NCI-H510A (cell line): ENCODE data around the gene HPSE2.
"Not testable (repeated sequence)": the region's sequence is repeated elsewhere in the genome, so short reads cannot be mapped to it uniquely, and the experiment has no call there.

Experiments
- DNase-seq: peaks from one replicate; lab custom pipeline; 2025; lab: John Stamatoyannopoulos, UW

HPSE2 gene

DNA sequence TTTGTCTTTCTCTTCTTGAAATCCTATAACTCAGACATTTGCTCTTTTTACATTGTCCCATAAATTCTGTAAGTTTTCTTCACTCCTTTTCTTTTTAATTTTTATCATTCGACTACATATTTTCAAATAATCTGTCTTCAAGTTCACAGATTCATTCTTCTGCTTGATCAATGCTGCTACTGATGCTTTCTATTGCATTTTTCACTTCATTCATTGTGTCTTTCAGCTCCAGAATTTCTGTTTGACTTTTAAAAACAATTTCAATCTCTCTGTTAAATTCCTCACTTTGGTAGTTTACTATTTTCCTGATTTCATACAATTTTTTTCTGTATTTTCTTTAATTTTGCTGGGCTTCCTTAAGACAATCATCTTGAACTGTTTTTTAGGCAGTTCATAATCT, 230.4 kb downstream of the HPSE2 start:
- DNase-seq: no peak

DNA sequence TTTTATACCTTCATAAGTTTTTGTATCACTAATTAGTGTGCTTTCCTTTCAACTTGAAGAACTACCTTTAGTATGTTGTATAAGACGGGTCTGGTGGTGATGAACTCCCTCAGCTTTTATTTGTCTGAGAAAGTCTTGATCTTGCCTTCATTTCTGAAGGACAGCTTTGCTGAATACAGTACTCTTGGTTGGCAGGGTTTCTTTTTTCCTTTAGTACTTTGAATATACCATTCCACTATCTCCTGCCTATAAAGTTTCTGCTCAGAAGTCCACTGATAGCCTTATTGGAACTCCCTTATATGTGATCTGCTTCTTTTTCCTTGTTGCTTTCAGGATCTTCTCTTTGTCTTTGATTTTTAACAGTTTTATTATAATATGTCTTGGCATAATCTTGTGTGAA, 230.9 kb downstream of the HPSE2 start:
- DNase-seq: no peak

DNA sequence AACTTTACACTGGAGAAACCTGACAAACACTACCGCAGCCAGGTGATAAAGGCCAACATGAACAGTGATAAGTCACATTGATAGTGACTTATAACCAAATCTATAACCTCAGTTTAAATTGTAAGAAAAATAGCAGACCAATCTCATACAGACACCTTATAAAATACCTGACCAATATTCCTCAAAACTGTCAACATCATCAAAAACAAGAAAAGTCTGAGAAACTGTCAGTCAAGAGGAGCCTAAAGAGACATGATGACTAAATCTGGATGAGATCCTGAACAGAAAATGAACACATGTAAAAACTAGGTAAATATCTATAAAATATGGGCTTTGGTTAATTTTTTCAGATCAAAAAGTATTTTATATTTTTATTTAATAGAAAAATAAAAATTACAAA, 233.3 kb downstream of the HPSE2 start:
- no peak for DNase-seq

DNA sequence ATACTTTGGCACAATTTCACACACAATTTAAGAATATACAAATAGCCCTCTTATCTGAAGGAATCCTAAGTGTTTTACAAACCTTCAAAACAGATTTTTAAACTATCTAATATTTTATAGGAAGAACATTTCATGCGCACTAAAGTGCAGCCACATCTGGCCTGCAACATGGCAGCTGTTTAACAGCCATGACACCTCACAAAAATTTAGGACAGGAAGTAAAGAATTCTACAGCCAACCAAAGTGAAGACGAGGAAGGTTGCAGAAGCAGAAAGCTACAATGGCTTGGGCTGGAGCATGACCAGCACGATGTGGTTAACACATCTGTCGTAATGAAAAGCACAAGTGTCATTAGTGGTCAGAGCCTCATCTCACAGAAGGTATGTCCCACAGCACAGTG, 238.1 kb downstream of the HPSE2 start:
- no peak for DNase-seq

DNA sequence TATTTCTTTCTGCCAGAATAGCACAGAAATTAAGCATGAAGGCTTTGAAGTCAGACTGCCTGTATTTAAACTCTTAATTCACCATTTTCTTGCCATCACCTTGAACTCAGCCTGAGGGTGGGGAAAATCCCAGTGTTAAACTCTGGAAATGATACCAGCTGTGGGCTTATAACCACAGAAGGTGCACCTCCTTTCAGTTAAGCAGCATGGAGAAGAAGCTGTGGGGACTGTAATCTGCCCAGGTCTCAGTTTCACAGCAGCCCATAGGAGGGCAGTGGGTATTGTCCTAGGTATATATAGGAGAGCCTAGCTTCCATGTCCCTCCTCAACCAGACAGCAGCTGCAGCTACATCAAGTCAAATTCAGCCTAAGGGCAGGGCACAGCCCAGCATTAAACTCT, 241.6 kb downstream of the HPSE2 start:
- DNase-seq: no peak

DNA sequence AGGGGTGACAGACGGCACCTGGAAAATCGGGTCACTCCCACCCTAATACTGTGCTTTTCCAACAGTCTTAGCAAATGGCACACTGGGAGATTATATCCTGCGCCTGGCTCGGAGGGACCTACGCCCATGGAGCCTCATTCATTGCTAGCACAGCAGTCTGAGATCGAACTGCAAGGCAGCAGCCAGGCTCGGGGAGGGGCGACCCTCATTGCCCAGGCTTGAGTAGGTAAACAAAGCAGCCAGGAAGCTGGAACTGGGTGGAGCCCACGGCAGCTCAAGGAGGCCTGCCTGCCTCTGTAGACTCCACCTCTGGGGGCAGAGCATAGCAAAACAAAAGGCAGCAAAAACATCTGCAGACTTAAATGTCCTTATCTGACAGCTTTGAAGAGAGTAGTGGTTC, 251.9 kb downstream of the HPSE2 start:
- DNase-seq: not testable (repeated sequence)

DNA sequence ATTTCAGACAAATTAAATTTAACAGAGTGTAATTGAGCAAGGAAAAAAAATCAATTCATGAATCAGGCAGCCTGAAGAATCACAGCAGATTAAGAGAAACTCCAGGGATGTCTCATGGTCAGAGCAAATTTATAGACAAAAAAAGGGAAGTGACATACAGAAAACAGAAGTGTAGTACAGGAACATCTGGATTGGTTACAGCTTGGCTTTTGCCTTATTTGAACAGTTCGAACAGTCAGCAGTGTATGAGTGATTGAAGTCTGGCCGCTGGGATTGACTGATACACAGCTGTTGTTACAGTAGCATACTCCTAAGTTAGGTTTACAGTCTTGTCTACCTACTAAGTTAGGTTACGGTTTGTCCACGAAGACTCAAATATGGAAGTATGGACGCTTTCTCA, 255.3 kb downstream of the HPSE2 start:
- DNase-seq: no peak

DNA sequence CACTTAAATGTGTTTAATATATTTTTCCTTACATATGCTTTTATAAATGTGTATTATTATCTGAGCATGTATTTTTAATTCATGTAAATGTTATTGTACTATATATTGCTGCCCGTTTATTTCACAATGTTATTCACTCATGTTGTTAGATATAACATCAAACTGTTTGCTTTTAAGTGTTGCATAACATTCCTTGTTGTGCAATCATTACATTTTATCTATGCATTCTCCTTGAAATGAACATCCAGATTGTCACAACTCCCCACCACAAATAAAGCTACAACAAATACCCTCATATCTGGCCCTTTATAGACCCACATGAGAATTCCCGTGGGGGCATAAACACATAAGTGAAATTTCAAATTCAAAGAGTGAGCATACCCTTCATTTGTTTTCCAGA, 264.2 kb downstream of the HPSE2 start:
- no peak for DNase-seq

DNA sequence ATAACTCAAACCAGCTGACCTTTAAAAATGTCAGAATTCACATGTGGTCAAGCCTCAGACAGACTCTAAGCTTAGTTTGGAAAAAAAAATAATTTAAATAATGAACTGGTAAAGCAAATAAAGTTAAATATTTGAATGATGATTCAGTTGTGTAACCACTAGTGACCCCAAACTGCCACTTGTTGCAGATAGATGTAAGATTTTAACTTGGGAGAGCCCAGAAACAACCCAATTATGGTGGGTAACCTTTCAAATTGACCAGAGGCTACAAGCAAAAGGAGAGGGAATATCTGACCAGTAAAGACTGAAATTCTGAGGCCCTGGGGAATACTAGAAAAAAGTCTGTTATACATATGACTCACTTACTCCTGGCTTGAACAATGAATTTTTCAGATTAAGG, 268.1 kb downstream of the HPSE2 start:
- no peak for DNase-seq

DNA sequence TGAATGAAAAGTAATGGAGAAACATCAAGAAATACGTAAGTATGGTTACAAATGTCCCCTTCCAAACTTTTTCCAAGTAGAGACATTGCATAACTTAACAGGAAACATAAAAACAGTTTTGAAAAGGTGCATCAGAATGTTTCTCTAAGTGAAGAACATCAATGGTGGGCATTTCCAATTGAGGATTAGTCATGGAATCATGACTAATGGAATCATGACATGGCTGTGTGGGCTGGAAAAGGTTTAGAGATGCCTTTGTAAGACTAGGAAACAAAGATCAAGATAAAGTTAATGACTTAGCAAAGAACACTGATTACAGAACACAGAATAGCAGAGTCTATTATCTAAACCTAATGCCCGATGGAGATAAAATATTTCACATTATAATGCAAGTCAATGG, 272.0 kb downstream of the HPSE2 start:
- DNase-seq: no peak

DNA sequence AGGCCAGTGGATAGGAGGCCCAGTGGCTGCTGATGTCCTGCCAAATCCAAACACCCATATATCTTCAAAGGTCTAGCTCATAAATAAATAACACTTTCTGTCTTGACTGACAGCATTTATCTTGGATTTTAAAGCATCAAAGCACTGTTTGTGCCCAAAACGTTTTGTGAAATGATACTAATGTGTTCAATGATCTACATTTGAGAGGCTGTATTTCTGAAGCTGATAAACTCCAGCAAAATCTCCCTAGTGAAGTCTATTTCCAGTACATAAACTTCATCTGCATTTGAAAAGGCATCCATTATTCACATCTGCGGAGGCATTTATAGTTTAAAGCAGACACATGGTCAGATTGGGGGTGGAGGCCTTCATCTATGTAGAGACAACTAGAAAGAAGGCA, 276.3 kb downstream of the HPSE2 start:
- DNase-seq: no peak

DNA sequence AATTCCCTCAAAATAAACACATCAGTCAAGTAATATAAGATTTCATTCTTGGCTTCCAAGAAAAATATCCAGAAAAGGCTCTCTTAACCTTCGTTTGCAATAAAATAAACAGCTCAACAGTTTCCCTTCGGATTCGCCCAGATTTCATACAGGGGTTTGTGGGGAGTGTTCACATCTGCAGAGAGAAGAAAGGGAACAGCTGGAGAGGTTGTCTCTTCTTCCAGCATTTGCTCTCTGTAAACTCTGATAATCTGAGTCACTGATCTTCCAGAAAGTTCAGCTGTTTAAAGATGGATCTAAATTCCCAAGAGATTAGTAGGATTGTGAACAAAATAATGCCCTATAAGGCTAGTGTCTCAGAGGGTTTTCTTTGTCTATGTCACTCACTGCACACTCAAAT, 277.9 kb downstream of the HPSE2 start:
- DNase-seq: no peak

DNA sequence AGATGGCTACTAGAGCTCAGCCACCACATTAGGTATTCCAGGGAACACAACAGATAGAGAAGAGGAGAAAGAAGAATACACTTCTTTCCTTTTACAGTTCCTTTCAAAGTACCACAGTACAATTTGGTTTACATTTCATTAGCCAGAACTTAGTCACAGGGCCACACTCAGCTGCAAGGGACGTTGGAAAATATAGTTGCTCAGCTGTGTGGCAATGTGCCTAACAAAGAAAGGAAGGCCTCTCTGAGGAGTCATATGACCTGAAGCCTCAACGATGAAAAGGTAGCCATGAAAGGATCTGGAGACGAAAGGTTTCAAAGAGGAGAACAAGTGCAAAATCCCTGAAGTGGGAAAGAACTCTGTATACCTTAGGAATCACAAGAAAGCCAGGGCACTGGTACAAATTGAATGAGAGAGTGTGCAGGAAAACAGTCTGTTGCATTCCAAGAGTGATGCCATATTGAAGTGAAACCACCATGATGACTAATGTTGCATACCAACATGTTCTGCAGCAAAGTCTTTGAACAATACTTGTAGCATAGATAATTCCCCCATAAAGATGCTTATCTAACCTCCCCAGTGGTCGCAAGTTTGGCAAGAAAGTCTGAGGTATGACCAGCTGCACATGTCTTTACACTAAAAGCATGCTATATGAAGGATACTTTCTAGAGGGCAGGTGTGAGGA, 278.9 kb downstream of the HPSE2 start:
- no peak for DNase-seq

DNA sequence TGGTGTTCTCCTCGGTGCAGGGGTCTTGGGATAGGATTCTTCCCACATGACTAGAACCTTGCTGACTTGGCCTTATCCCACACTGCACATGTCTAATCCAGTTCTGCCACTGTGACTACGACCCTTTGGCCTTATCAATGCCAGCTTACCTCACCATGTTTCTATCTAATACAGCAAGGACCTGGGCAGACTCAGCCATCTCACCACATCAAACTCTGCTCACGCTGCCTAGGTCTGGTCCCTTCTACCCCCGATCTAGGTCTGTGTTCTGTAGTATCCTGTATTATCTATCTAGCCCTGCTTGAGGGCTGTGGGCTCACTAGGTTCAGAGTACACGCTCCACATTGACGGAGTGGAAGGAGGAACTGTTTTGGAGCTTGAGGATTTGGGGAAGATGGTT, 282.4 kb downstream of the HPSE2 start:
- DNase-seq: no peak

DNA sequence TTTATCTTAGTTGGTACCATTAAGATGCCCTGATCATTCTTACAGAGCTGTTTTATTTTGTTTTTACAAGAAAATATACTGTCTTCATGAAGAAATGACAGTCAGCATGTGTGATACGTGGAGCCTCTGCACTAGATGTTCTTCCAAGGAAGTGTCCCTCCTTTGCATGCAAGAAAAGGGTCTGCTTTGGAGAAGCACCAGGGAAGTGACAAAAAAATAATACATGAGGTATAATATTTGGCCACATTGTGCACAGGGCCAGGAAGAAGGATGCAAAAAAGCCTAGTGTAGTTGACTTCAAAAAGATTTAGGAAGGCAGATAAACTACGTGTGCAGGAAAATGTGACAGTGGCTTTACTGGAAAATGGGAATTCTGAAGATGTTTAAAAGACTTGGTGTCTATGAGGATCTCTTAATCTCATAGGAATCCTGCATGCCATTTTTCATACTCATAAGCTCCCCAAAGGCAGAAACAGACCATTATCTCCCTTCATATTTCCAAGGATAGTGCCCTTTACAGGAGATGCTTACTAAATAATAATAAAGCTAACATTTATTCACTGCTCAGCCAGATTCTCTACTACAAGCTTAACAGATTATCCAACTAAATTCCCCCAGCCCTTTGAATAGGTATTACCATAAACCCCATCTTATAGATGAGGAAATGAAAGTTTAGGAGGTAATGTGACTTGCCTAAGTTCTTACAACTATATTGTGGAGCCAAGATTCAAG, 284.2 kb downstream of the HPSE2 start:
- DNase-seq: no peak

DNA sequence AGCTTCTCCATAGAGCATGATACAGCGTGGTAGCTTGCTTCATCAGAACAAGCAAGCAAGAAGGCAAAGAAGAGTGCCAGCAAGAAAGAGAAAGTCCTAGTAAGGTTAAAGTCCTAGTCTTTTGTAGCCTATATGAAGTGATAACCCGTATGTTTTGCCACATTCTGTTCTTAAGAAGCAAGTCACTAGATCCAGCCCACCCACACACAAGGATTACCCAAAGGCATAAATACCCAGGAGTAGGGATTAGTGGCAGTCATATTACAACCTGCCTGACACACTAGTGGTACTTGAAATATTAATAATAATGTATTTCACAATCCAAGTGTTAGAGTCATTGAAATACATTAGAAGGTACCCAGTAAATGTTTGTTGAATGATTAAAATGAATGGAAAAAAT, 285.5 kb downstream of the HPSE2 start:
- DNase-seq: no peak

DNA sequence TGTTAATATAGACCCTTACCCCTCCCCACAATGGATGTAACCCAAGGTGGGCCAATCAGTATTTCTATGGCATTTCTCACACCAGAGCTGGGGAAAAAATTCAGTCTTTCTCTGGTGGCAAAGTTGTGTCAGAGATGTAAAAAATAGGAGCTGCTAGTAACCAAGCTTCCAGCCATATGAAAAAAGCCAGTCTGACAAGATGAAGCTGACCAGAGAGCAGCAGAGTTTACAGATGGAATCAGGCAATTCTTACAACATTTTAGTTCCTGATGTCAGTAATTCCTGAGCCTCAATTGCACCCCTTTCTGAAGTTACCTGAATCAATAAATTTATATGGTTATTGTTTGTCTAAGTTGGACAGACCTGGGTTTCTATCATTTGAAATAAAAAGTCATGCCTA, 286.3 kb downstream of the HPSE2 start:
- no peak for DNase-seq

DNA sequence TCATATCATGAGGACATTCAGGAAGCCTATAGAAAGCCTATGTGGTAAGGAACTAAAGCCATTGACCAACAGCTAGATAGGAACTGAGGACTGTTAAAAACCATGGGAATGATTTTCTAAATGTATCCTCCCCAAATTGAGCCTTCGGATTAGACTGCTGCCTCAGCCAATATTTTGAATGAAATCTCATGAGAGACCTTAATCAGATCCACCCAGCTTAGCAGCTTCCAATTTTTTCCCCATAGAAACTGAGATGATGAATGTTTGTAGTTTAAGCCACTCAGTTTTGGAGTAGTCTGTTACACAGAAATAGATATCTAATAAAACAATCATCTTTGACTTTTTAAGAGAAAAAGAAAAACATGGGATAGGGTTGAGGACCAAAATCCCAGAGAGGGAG, 292.0 kb downstream of the HPSE2 start:
- DNase-seq: no peak

DNA sequence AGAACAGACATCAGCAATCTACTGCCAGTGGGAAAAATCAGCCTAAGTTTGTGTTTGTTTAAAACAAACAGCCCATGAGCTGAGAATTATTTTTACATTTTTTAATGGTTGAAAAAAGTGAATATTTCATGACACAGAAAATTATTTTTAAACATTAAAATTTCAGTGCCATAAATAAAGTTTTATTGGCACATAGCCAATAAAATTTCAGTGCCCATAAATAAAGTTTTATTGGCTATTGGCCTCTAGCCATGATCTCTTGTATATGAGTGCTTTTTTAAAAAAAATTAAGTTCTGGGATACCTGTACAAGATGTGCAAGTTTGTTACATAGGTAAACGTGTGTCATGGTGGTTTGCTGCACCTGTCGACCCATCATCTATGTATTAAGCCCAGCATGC, 305.9 kb downstream of the HPSE2 start:
- no peak for DNase-seq

DNA sequence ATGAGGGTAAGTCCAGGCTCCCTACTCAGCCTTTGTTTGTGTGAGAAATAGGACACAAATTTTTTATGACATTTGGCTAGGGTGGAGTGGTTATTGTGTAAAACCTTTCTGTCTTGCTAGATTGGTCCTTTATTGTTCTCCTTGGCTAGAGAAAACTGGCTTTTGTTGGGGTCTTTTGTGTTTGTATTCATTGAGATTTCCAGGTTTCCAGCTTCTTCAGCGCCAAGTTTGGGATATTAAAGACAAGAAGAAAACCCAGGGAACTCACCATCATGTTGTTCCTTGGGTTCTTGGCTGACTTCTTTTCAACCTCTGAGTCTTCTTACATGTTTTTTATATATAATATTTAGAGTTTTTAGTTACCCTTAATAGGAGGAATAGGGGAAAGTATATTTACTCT, 310.0 kb downstream of the HPSE2 start:
- no peak for DNase-seq

DNA sequence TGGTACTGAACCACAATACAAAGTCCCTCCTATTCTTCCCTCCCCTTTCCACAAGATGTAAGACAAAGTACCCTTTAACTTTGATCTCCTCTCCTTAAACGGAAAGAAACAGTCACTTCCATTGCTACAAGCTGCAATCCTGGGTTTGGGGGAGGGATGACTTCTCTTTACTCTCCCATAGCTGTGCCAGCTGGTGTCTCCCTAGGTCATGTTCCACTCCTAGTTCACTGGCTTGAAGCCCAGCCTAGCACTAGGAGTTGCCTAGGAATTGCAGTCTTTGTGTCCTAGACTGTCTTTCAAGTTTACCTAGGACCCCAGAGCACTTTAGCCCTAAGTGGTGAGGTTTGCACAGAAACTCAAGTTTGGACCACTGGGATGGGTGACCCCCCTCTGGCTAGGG, 311.1 kb downstream of the HPSE2 start:
- no peak for DNase-seq

DNA sequence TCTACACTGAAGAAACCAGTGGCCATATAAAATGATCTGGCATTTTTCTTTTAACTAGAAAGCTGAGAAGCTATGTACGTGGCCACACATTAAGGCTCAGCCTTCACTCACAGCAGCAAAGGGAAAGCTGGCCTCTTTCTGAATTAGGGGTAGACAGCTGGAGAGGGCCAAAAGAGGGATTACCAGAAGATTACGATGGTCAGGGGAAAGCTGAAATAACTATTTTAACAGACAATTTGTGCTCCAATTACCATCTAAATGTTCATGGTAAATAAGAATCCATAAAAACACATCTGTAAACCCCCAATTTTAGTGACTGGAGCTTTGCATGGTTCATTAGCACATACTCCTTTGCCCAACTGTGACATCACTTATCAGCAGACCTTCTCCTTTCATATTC, 314.3 kb downstream of the HPSE2 start:
- DNase-seq: no peak

DNA sequence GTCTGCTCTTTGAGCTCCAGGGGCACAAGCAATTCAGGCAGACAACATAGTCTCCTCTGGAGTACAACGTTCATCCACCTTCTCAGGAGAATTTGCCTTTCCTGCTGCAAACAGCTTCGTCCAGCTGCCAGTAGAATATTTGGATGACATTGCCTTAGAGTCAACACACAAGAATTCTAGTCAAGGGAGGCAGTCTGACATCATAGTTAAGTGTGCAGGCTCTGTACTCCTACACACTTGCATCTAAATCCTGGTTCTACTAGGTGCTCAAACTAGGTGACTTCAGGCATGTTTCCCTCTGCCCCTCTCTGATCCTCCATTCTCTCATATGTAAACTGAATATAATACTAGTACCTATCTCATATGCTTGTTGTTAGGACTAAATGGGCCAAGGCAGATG, 314.8 kb downstream of the HPSE2 start:
- no peak for DNase-seq

DNA sequence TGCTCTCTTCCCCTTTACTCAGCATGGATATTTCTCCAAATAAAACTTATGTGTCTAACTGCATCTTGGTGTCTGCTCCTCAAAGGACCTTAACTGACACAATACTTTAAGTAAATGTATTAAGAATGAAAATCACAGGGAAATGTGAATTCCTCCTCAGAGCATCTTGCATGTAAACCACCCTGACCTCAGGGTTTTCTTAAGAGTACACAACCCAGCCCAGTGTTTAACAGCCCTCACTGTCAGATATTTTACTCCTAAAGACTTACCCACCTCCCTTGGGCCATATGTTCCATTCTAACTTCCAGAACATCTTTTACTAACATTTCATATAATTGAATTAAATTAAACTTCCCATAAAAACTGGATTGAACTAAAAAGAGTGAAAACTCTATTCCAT, 315.3 kb downstream of the HPSE2 start:
- DNase-seq: no peak
